C4-2B (cell line): ENCODE data around the gene TP73.

Experiments
- CTCF ChIP-seq: fragments of 450-650 bp; conservative IDR thresholded peaks from 2 replicates; pipeline ENCODE4 v1.5.1; 2017; ENCODE audit warnings: mild to moderate bottlenecking
- ZFX ChIP-seq: fragments of 450-650 bp; IDR thresholded peaks from 2 replicates; pipeline ENCODE4 v1.6.1; 2017

GRCh38 chr1:3706651-3707297 is 54.5 kb downstream of the TP73 start:
- TF ChIP-seq CTCF, result no peak
- TF ChIP-seq ZFX, result no peak
